ENCODE data around the gene MAPRE2.

The MAPRE2 gene

GRCh38 chr18:35060122-35060815 is 19.1 kb downstream of the MAPRE2 start:
- Histone ChIP-seq H3K27ac (ENCODE audit: low read length) (no peak overlapping the region), H4K20me1 (ENCODE audit: insufficient read depth, low read length) (no peaks in the 10 kb centered on the region), H3K36me3 (replicated peaks; ENCODE audit: insufficient read depth, low read length) (no peaks in the 10 kb centered on the region), H3K4me1 (ENCODE audit: low read length) (no peaks in the 10 kb centered on the region), H3F3A (ENCODE audit: insufficient read depth, low read length) (no peaks in the 10 kb centered on the region), H3K4me3 (ENCODE audit: low read length) (no peak overlapping the region), H3K4me2 (ENCODE audit: low read depth, low read length) (no peak overlapping the region), H3K9ac (ENCODE audit: low read length) (no peak overlapping the region), H2AFZ (ENCODE audit: low read length) (no peak overlapping the region), H3K9me3 (replicated peaks; ENCODE audit: insufficient read depth, low read length) (no peaks in the 10 kb centered on the region), H3K9me2 (replicated peaks; ENCODE audit: insufficient read depth, low read length) (no peaks in the 10 kb centered on the region), H3K79me2 (ENCODE audit: low read length) (peaks cover 3% of the 10 kb centered on the region; the same call in 1 of the 2 replicates), H3K27me3 (replicated peaks; ENCODE audit: insufficient read depth, low read length) (no peaks in the 10 kb centered on the region)
- DNase-seq, result no peak
- TF ChIP-seq CTCF (IDR thresholded peaks at IDR 0.05; ENCODE audit: low read length) (no peak), EZH2phosphoT487 (IDR thresholded peaks at IDR 0.05; ENCODE audit: low read length) (no peak), EZH2 (optimal IDR thresholded peaks at IDR 0.05; ENCODE audit: low read depth, low read length) (no peak)

DNA sequence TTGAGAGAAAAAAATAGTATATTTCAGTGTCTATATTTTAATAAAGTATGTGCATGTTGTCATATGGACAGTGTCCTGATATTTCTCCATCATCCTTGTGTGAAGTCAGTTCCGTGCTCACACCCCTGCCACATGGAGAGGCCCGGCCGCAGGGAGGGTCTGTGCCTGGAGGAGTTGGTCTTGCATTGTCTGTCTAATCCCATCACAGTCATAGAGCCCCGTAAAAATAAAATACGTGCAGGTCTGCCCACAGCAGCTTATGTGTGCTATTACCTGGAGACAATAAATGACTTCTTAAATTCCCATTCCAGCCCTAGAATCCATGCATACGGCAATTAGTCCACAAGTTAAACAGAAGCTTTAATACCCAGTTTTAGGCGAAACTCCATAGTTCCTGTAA is 20.1 kb downstream of the MAPRE2 start:
- Histone ChIP-seq H3K79me2 (ENCODE audit: low read length) (no peaks in the 10 kb centered on the region), H3K9me2 (replicated peaks; ENCODE audit: insufficient read depth, low read length) (no peaks in the 10 kb centered on the region), H2AFZ (ENCODE audit: low read length) (no peak overlapping the region), H4K20me1 (ENCODE audit: insufficient read depth, low read length) (no peaks in the 10 kb centered on the region), H3K27me3 (replicated peaks; ENCODE audit: insufficient read depth, low read length) (no peaks in the 10 kb centered on the region), H3K9ac (ENCODE audit: low read length) (no peak overlapping the region), H3K4me3 (ENCODE audit: low read length) (no peak overlapping the region), H3K9me3 (replicated peaks; ENCODE audit: insufficient read depth, low read length) (no peaks in the 10 kb centered on the region), H3K36me3 (replicated peaks; ENCODE audit: insufficient read depth, low read length) (no peaks in the 10 kb centered on the region), H3K4me2 (ENCODE audit: low read depth, low read length) (no peak overlapping the region), H3F3A (ENCODE audit: insufficient read depth, low read length) (no peaks in the 10 kb centered on the region), H3K4me1 (ENCODE audit: low read length) (no peaks in the 10 kb centered on the region), H3K27ac (ENCODE audit: low read length) (no peak overlapping the region)
- no peak for DNase-seq
- TF ChIP-seq CTCF (IDR thresholded peaks at IDR 0.05; ENCODE audit: low read length) (no peak), EZH2 (optimal IDR thresholded peaks at IDR 0.05; ENCODE audit: low read depth, low read length) (no peak)

DNA sequence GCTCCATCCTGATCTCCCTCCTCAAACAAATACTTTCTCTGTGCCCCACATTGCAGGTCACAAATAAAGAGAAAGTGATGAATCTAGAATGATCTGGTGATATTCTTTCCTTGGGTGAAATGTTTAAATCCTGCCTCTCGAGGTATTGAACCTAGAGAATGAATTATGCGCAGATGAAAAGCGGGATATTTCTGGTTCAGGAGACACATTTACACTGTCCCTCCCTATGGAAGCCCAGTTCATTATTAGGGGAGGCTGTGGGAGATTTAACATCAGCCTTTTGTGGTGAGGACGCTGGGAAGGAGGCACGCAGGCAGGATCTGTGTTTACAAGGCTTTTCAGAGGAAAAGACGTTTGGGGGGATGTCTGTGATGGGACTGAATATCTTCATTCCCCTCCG is 20.6 kb downstream of the MAPRE2 start:
- DNase-seq, result no peak
- Histone ChIP-seq H3K4me1 (ENCODE audit: low read length) (no peaks in the 10 kb centered on the region), H3K4me3 (ENCODE audit: low read length) (no peak overlapping the region), H4K20me1 (ENCODE audit: insufficient read depth, low read length) (no peaks in the 10 kb centered on the region), H2AFZ (ENCODE audit: low read length) (no peak overlapping the region), H3K27ac (ENCODE audit: low read length) (no peak overlapping the region), H3K9ac (ENCODE audit: low read length) (no peak overlapping the region), H3K79me2 (ENCODE audit: low read length) (no peaks in the 10 kb centered on the region), H3F3A (ENCODE audit: insufficient read depth, low read length) (no peaks in the 10 kb centered on the region), H3K27me3 (replicated peaks; ENCODE audit: insufficient read depth, low read length) (no peaks in the 10 kb centered on the region), H3K36me3 (replicated peaks; ENCODE audit: insufficient read depth, low read length) (no peaks in the 10 kb centered on the region), H3K9me3 (replicated peaks; ENCODE audit: insufficient read depth, low read length) (no peaks in the 10 kb centered on the region), H3K9me2 (replicated peaks; ENCODE audit: insufficient read depth, low read length) (no peaks in the 10 kb centered on the region), H3K4me2 (ENCODE audit: low read depth, low read length) (no peak overlapping the region)
- no peak for TF ChIP-seq EZH2phosphoT487 (IDR thresholded peaks at IDR 0.05; ENCODE audit: low read length)
- no peak for TF ChIP-seq EZH2 (optimal IDR thresholded peaks at IDR 0.05; ENCODE audit: low read depth, low read length)

- H3K9ac ChIP-seq (ENCODE audit: low read length), result no peak overlapping the region
- H2AFZ ChIP-seq (ENCODE audit: low read length), result no peak overlapping the region
- DNase-seq, result no peak
- no peaks in the 10 kb centered on the region for H3F3A ChIP-seq (ENCODE audit: insufficient read depth, low read length)
- no peaks in the 10 kb centered on the region for H3K79me2 ChIP-seq (ENCODE audit: low read length)
- H3K4me3 ChIP-seq (ENCODE audit: low read length), result no peak overlapping the region
- TF ChIP-seq EZH2 (optimal IDR thresholded peaks at IDR 0.05; ENCODE audit: low read depth, low read length), result no peak
- no peak for TF ChIP-seq CTCF (IDR thresholded peaks at IDR 0.05; ENCODE audit: low read length)
- no peaks in the 10 kb centered on the region for H3K9me3 ChIP-seq (replicated peaks; ENCODE audit: insufficient read depth, low read length)
- no peaks in the 10 kb centered on the region for H3K9me2 ChIP-seq (replicated peaks; ENCODE audit: insufficient read depth, low read length)
- no peaks in the 10 kb centered on the region for H3K36me3 ChIP-seq (replicated peaks; ENCODE audit: insufficient read depth, low read length)
- no peaks in the 10 kb centered on the region for H3K27me3 ChIP-seq (replicated peaks; ENCODE audit: insufficient read depth, low read length)
- H3K4me2 ChIP-seq (ENCODE audit: low read depth, low read length), result no peak overlapping the region
- no peak overlapping the region for H3K27ac ChIP-seq (ENCODE audit: low read length)
- H4K20me1 ChIP-seq (ENCODE audit: insufficient read depth, low read length), result no peaks in the 10 kb centered on the region
- H3K4me1 ChIP-seq (ENCODE audit: low read length), result no peaks in the 10 kb centered on the region
These were observed 21.2 kb downstream of the MAPRE2 start for GRCh38 chr18:35062408-35062807.
